ENCODE measurements around the gene MAP3K1.

- TF ChIP-seq EZH2phosphoT487 (IDR thresholded peaks at IDR 0.05; ENCODE audit: low read depth) (no peak), CTCF (IDR thresholded peaks at IDR 0.05; ENCODE audit: low read depth, low read length) (no peak)
These were observed 7.6 kb downstream of the MAP3K1 start for GRCh38 chr5:56822981-56823380.

Data from OCI-LY3 (cell line).